ENCODE results near the gene IFRD2. TPM values are rescaled to one million over a fixed set of nuclear protein-coding genes. Genes with fewer than 3 reads are reported as not detected.

IFRD2 gene
- total RNA-seq, 2 experiments from 2014 or later: 30.0 to 30.4 TPM

DNA sequence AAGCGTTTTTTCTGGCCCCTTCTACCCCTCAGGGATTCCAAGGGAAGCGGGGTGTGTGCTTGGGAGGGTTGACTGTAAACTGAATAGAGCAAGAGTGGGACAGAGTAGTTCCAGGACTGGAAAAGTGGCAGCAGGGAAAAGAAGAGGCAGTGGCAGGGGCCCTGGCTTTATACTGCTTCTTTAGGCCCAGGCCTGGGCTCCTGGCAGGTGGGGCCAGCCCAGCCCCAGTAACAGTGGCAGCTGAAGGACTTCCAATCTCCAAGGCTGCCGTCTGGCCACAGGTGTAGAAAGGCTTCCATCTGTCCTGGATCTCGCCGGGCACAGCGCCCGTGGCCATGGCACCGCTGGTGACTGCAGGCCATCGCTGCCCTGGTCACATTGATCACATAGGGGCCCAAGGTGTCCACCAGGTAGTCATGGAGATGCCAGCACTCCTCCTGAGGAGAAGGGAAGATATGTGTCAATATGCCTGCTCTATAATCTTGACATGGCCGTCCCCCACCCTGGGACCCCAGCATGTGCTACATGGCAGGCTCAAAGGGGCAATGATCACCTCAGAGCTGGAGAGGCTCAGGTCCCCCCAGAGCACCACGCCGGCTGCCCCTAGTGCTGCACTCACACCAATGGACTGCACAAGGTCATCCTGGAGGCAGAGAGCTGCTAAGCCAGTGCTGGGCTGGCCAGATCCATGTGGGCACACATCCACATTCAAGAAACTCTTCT, 1.0 kb upstream of the IFRD2 start:
- no peaks in the 10 kb centered on the region for H3K9me3 ChIP-seq (ENCODE audit: control insufficient read depth in 1 of 2, insufficient read depth in 1 of 2, low read length in 2 of 2)
- ATAC-seq (ENCODE audit: poor library complexity) (no peak), DNase-seq (peak in 1 of 14 experiments; percentile 39)
- intact Hi-C loops (cut with DNase I, micrococcal nuclease): loop anchor here in 1 of 2 experiments (2.0 to 5.0 kb wide), 2 partner anchors 58 to 351 kb away; partner anchors contain the start of genes CYB561D2, NPRL2 and RBM6
- peak overlapping the region; percentile 95 for H3K4me3 ChIP-seq (ENCODE audit: low read length)
- Mint-ChIP-seq H3K27ac (peak overlapping the region; percentile 93), H3K36me3 (ENCODE audit: low read depth) (peaks cover 22% of the 10 kb centered on the region), H3K4me3 (peak overlapping the region; percentile 95), H3K4me1 (ENCODE audit: low read depth) (peaks cover 26% of the 10 kb centered on the region), H3K27me3 (no peaks in the 10 kb centered on the region), H3K9me3 (no peaks in the 10 kb centered on the region)
- H3K27me3 ChIP-seq (ENCODE audit: control insufficient read depth in 1 of 2, insufficient read depth in 2 of 2, low read length in 2 of 2): no peaks in the 10 kb centered on the region
- H3K4me1 ChIP-seq (ENCODE audit: insufficient read depth, low read length): peaks cover 34% of the 10 kb centered on the region
- ChIA-PET POLR2A (interaction anchor here (0.9 to 3.3 kb wide), 11 partner anchors 24 to 1689 kb away, joined by 3 to 28 read pairs (median 4); partner anchors contain the start of genes CYB561D2, GNAI2, NPRL2 and RASSF1), CTCF (interaction anchor here (1.8 to 2.4 kb wide), 2 partner anchors 43 to 47 kb away, joined by 4 to 6 read pairs; no protein-coding TSS in a partner anchor)
- TF ChIP-seq, protein P1, sequence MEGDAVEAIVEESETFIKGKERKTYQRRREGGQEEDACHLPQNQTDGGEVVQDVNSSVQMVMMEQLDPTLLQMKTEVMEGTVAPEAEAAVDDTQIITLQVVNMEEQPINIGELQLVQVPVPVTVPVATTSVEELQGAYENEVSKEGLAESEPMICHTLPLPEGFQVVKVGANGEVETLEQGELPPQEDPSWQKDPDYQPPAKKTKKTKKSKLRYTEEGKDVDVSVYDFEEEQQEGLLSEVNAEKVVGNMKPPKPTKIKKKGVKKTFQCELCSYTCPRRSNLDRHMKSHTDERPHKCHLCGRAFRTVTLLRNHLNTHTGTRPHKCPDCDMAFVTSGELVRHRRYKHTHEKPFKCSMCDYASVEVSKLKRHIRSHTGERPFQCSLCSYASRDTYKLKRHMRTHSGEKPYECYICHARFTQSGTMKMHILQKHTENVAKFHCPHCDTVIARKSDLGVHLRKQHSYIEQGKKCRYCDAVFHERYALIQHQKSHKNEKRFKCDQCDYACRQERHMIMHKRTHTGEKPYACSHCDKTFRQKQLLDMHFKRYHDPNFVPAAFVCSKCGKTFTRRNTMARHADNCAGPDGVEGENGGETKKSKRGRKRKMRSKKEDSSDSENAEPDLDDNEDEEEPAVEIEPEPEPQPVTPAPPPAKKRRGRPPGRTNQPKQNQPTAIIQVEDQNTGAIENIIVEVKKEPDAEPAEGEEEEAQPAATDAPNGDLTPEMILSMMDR (IDR thresholded peaks at IDR 0.05): no peak
- H3K27ac ChIP-seq (ENCODE audit: low read depth in 1 of 2, low read length in 2 of 2): peak overlapping the region; percentile 48 to 60
- H3K36me3 ChIP-seq (ENCODE audit: insufficient read depth, low read length): peaks cover 23% of the 10 kb centered on the region

DNA sequence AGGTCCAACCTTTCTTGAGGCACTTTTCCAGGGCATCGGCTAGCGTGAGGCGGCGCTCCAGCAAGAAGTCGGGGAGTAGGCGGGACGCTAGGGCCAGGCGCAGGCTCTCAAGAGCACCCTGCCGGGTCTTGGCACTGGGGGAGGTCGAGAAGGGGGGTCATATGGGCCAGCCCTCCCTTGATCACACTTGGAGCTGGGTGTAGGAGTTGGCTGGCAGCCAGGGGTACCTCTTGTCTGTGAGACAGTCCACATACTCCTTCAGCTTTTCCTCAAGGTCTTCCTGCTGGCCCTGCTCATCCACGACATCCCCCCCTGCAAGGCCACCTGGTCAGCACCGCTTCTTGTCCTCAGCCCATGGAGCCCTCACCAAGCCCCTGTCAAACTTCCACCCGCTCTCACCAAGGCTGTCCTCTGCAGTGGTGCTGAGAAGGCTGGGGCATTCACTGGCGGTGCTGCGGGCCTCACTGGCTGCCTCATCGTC, 2.0 kb downstream of the IFRD2 start:
- TF ChIP-seq, protein P1 (IDR thresholded peaks at IDR 0.05): no peak
- Histone ChIP-seq H3K4me3 (ENCODE audit: low read length) (no peak overlapping the region), H3K9me3 (ENCODE audit: control insufficient read depth in 1 of 2, insufficient read depth in 1 of 2, low read length in 2 of 2) (no peaks in the 10 kb centered on the region), H3K27ac (ENCODE audit: low read depth in 1 of 2, low read length in 2 of 2) (no peak overlapping the region), H3K36me3 (ENCODE audit: insufficient read depth, low read length) (peaks cover 36% of the 10 kb centered on the region), H3K27me3 (ENCODE audit: control insufficient read depth in 1 of 2, insufficient read depth in 2 of 2, low read length in 2 of 2) (no peaks in the 10 kb centered on the region), H3K4me1 (ENCODE audit: insufficient read depth, low read length) (peaks cover 24% of the 10 kb centered on the region)
- H3K36me3 Mint-ChIP-seq (ENCODE audit: low read depth): peaks cover 32% of the 10 kb centered on the region
- CTCF ChIA-PET: no interaction called here
- POLR2A ChIA-PET: no interaction called here
- no peak for ATAC-seq (ENCODE audit: poor library complexity)
- peak in 1 of 14 experiments; percentile 38 for DNase-seq
- H3K4me3 Mint-ChIP-seq: peak overlapping the region; percentile 48
- H3K27ac Mint-ChIP-seq: no peak overlapping the region
- H3K9me3 Mint-ChIP-seq: no peaks in the 10 kb centered on the region
- intact Hi-C loops (cut with DNase I, micrococcal nuclease): loop anchor here in 1 of 2 experiments (5.0 kb wide), 1 partner anchor 348 kb away; the partner anchor contains the start of gene RBM6
- peaks cover 20% of the 10 kb centered on the region for H3K4me1 Mint-ChIP-seq (ENCODE audit: low read depth)
- H3K27me3 Mint-ChIP-seq: no peaks in the 10 kb centered on the region

DNA sequence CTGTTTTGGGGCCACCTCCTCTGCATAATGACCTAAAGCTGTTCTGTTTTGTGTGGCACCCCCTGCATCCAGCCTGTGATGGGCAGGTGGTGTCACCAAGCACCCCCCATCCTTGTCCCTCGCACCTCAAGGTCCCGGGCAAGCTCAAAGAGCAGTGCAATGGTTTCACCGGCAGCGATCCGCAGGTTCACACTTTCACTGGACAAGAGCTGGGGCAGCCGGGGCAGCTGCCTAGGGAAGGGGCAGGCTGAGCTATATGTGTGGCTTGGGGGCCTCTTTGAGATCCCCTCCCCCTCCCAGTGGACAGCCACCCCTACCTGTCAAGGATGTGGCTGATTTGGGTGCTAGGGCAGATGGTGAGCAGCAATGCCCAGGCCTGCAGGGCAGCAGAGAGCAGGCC, 3.1 kb downstream of the IFRD2 start:
- H3K4me3 ChIP-seq (ENCODE audit: low read length): no peak overlapping the region
- TF ChIP-seq, protein P1 (IDR thresholded peaks at IDR 0.05): no peak
- no peaks in the 10 kb centered on the region for H3K9me3 ChIP-seq (ENCODE audit: control insufficient read depth in 1 of 2, insufficient read depth in 1 of 2, low read length in 2 of 2)
- DNase-seq (peak in 1 of 14 experiments; percentile 16), ATAC-seq (ENCODE audit: poor library complexity) (no peak)
- peaks cover 36% of the 10 kb centered on the region for H3K36me3 ChIP-seq (ENCODE audit: insufficient read depth, low read length)
- H3K27ac ChIP-seq (ENCODE audit: low read depth in 1 of 2, low read length in 2 of 2): no peak overlapping the region
- Mint-ChIP-seq H3K27ac (no peak overlapping the region), H3K4me1 (ENCODE audit: low read depth) (peaks cover 20% of the 10 kb centered on the region), H3K9me3 (no peaks in the 10 kb centered on the region), H3K4me3 (peak overlapping the region; percentile 48), H3K27me3 (no peaks in the 10 kb centered on the region), H3K36me3 (ENCODE audit: low read depth) (peaks cover 32% of the 10 kb centered on the region)
- H3K4me1 ChIP-seq (ENCODE audit: insufficient read depth, low read length): peaks cover 24% of the 10 kb centered on the region
- ChIA-PET POLR2A (interaction anchor here (1.6 kb wide), 1 partner anchor 62 kb away, joined by 4 read pairs; the partner anchor contains the start of genes CYB561D2 and NPRL2), CTCF (interaction anchor here (1.8 kb wide), 1 partner anchor 14 kb away, joined by 3 read pairs; no protein-coding TSS in a partner anchor)
- intact Hi-C loops (cut with DNase I, micrococcal nuclease): no loop called here
- H3K27me3 ChIP-seq (ENCODE audit: control insufficient read depth in 1 of 2, insufficient read depth in 2 of 2, low read length in 2 of 2): no peaks in the 10 kb centered on the region
